DMS114 treated with DMSO at 0.1 percent for 48 hours (cell line): ENCODE results near the gene PIMREG.

ENCODE experiments used
- DNase-seq: peaks from one replicate; lab custom pipeline; 2025; ENCODE audit not compliant: unreplicated experiment; lab: John Stamatoyannopoulos, UW

Gene PIMREG

DNA sequence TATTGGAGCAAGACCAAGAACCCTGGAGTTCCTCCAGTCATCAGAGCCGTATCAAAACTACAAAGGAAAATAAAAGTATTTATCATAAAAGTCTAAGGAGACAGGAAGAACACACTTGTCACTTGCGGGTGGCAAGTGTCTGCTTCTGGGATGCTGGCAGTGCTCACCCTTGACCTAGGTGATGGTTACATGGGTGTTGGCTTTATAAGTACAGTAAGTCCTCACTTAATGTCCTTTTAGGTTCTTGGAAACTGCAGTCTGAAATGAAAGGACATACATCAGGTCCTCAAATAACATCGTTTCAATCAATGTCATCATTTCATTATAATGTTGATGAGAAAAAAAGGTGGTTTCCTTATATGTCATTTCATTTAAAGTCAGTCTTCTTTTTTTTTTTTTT, 6.3 kb upstream of the PIMREG start:
- no peak for DNase-seq

DNA sequence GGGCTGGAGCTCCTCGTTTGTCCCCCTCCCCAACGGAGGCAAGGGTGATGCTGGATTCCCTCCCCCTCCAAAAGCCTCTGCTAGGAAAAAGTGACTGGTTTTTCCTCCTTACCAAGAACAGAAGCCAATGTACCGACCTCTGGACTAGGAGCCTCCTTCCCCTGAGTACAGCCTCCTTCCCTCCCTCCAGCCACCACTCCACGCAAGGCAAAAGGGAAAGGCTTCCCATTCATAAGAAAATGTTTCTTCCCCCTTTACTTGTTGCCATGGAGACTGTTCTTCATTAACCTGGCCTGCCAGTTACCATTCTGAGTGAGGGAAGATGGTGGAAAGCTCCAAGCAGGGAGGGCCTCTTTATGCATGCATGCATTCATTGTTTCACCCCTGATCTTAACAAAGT, 4.3 kb upstream of the PIMREG start:
- DNase-seq = no peak

DNA sequence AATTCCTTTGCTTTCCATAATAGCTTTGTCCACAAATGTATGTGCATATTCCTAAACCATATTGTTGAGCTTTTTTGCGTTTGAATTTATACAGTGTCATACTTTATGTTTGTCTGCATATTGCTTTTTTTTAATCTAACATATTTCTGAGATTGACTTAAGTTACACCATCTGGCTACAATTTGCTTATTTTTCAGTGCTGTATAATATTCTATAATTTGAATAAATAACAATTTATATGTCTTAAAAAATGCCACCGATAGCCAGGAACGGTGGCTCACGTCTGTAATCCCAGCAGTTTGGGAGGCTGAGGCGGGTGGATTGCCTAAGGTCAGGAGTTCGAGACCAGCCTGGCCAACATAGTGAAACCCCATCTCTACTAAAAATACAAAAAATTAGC, 1.5 kb upstream of the PIMREG start:
- DNase-seq = no peak

DNA sequence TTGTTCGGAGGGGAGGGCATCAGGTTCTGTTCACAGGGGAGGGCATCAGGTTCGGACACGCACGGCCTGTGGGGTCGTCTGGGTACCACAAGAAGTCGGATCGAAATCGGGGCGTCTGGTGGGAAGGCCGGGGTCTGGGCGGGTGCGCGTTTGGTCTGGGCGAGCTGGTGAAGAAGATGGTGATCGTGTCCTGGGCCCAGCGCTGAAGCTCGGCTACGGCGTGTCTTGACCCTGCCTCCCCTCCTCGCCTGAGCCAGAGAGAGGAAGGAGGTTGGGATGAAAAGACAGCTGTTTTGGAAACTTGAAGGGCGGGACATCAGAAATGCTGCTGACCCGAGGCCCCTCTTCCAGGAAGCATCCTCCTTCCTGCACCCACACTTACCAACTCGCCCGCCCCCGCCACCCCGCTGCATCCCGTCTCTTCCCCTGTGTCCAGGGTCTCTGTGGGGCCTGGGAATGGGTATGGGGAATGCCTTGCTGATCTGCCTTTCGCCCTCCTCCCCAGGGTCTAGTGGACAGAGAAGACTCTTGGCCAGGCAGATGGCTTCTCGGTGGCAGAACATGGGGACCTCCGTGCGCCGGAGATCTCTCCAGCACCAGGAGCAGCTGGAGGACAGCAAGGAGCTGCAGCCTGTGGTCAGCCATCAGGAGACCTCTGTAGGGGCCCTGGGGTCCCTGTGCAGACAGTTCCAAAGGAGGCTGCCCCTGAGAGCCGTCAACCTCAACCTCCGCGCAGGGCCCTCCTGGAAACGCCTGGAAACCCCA, 498 bp downstream of the PIMREG start:
- DNase-seq = no peak

- no peak for DNase-seq
These were observed 2.4 kb downstream of the PIMREG start for GRCh38 chr17:6446516-6447100.

DNA sequence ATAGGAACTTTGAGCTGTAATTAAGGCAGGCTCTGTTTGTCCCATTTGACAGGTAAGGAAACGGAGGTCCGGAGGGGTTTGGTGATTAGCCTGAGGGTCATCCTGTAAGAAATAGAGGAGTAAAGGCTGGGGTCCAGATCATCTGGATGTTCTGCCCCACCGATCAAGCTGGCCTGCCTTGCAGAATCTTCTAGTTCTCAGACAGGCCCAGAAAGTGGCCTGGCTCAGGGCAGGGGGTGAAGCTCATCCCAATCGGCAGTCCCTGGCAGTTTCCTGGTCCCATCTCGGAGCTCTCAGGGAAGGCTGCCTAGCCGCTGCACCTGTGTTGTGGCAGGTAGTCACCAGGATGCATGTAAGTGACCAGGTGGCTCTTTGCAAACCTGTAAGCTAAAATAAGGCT, 4.2 kb downstream of the PIMREG start:
- no peak for DNase-seq

DNA sequence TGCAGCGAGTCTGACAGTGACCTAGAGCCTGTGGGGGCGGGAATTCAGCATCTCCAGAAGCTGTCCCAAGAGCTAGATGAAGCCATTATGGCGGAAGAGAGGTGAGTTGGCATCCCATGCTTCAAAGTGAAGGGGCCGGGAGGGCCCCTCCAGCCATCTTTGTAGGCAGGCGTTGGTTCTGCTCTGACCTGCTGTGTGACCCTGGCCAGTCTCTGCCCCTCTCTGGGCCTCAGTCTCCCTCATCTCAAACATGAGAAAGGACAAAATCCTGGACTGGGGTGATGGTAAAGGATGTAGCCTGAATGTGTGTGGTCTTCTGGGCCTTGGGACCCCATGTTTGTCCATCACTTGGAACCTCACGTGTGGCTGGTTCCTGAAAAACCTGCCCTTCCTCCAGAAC, 5.1 kb downstream of the PIMREG start:
- DNase-seq = no peak

- DNase-seq = no peak
These were observed 6.9 kb downstream of the PIMREG start for GRCh38 chr17:6450926-6451832.

- no peak for DNase-seq
These were observed 8.4 kb downstream of the PIMREG start for GRCh38 chr17:6452471-6453266.

- no peak for DNase-seq
These were observed 9.2 kb downstream of the PIMREG start for GRCh38 chr17:6453279-6454024.

DNA sequence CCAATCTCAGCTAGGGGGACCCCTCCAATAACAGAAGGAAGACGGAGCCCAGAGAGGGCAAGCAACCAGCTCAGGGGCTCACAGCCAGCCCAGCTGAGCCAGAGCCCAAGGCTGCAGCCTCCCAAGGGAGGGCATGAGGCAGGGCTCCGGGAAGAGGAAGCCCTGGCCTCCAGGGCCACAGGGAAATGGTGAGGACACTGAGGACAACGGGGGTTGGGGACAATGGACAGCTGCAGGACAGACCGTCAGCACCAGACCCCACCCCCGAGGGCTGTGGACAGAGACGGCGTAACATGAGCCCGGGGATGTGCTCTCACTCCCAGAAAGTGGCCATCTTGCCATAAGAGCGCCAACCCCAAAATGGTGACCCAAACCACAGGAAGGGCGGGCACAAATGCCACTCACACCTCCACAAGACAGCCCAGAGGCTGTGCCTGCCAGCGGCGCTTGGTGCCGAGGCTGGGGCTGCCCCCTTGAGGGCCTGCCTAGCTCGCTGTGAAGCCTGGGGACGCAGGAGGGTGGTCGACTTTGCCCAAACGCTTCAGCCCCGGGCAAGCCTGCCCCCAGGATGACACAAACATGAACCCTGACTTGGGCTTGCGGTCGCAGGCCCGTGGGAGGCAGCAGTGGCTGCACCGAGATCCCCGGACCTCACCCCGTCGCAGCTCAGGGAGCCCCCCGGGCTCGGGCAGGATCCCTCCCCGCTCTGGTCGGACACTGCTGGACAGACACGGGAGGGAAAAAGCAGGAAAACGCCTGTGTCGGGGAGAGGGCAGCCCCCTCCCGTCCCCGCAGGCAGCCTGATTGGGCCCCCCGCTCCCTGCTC, 10.5 kb downstream of the PIMREG start:
- no peak for DNase-seq

DNA sequence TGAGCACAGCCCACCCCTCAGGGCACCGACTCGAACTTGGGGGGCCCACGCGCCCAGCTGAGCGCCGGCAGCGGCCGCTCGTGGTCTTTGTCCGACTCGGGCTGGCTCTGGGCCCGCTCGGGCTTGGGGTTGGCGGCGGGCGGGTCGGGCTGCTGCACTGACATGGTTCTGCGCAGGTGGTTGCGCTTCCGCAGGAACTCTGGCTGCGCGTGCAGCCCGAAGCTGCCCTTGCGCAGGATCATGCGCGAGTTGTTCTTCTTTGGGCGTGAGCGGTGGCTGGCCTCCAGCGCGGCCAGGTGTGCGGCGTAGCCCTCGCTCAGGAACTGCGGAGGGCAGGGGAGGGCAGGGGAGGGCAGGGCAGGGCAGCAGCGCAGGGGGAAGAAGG, 11.1 kb downstream of the PIMREG start:
- no peak for DNase-seq

DNA sequence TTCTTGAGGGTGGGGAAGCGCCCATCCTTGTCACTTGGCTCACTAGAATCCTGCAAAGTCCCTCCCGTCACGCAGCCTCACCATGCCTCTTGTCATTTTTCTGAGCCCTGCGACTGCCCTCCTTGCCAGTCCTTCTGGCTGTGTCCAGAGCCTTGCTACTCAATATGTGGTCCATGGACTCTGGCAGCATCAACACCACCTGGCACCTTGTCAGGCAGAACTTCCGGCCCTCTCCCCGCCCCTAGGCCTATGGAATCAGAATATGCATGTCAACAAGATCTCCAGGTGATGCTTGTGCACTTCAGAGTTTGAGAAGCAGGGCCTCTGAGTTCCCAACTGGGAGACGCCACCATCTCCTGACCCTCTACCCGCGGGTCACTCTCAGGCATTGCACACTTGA, 12.1 kb downstream of the PIMREG start:
- DNase-seq = no peak

DNA sequence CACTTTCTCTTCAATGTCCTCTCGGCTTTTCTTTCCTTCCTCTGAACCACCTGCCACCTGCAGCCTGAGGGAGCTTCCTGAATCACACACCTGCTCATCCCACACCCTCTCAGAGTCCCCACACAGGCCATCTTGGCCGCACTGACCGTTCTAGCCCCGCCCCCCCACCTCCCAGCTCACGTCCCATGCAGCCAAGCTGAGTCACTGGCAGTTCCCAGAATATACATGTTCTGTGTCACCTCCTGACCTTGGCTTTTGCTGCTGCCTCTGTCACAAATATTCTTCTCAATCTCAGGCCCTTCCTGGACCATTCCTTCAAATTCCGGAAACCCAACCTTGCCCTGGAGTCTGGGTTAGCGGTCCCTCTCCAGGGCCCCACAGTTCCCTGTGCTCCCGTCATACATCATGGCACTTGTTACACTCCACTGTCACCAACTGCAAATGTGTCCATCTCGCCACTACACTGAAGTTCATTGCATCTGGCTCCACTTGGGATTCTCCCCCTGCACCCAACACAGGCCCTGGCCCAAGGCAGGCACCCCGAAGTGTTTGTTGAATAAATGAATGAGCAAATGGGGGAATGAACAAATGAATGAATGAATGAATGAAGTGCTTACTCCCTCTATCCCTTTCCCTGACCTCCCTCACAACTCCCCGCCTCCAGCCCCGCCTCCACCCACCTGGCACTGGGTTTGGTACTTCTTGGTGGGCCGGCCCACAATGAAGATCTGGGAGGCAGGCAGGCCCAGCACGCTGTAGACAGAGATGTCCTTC, 12.8 kb downstream of the PIMREG start:
- DNase-seq = no peak

DNA sequence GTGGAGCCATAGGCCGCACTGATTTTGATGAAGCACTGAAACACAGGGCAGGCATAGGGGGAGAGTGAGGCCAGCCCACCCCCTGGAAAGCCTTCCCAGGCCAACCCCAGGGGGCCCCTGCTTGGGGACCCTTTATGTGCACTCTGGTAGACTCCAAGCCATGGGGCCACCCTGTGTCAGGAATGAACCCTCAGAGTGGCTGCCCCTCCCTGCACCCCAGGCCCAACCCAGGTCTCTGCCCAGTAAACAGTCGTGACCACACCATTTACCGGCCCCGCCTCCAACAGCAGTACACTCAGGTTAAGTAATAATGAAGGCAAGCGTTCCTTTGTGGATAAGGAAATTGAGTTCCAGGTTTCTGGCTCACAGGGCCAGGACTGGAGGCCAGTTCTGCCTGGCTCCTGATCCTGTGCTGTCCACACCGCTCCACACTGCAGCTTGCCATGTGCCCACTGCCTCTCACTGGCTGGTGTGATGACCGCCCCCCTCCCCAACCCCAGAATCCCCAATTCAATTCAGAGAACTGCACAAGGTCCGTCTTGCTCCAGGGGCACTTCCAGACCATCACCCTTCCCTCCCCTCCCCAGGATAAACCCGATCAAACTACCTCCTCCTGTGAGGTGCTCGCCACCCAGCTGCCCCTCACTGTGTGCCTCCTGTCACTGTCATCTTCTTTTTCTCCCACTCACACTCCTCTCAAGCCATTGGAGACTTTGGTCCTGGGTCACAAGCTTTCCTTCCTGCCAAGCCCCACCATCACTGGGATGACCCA, 13.6 kb downstream of the PIMREG start:
- DNase-seq = no peak

- DNase-seq = no peak
These were observed 14.2 kb downstream of the PIMREG start for GRCh38 chr17:6458460-6458950.

- DNase-seq = no peak
These were observed 16.4 kb downstream of the PIMREG start for GRCh38 chr17:6460531-6461161.
